Esophagus (tissue), 2 donors: ENCODE measurements around the gene ANXA3. TPM values are rescaled to one million over a fixed set of nuclear protein-coding genes. Genes with fewer than 3 reads are reported as not detected.

Experiments used
- H3K27ac ChIP-seq, 2 donors: one replicate each; pipeline ENCODE4 v1.5.1; 2013; ENCODE audit warnings: low read depth in 2 of 2, mild to moderate bottlenecking in 2 of 2, inconsistent platforms in 1 of 2, low read length in 1 of 2, moderate library complexity in 1 of 2
- H3K27me3 ChIP-seq, 2 donors: one replicate each; pipeline ENCODE4 v1.6.1; 2013; ENCODE audit warnings: low read length in 2 of 2, control low read depth in 1 of 2, mild to moderate bottlenecking in 1 of 2; ENCODE audit not compliant: insufficient read depth in 2 of 2, control insufficient read depth in 1 of 2
- H3K36me3 ChIP-seq, 2 donors: one replicate each; pipeline ENCODE4 v1.6.1; 2013; ENCODE audit warnings: low read length in 1 of 2; ENCODE audit not compliant: control insufficient read depth in 2 of 2, insufficient read depth in 2 of 2
- H3K4me1 ChIP-seq, 2 donors: one replicate each; pipeline ENCODE4 v1.6.1; 2013; ENCODE audit warnings: low read length in 1 of 2; ENCODE audit not compliant: control insufficient read depth in 2 of 2, insufficient read depth in 2 of 2
- H3K4me3 ChIP-seq, 2 donors: one replicate each; pipeline ENCODE4 v1.5.1; 2013; ENCODE audit warnings: low read length in 2 of 2, mild to moderate bottlenecking in 2 of 2, low read depth in 1 of 2, moderate library complexity in 1 of 2
- H3K9me3 ChIP-seq, 2 donors: one replicate each; pipeline ENCODE4 v1.6.1; 2013; ENCODE audit warnings: mild to moderate bottlenecking in 2 of 2, low read depth in 1 of 2, low read length in 1 of 2, moderate library complexity in 1 of 2; ENCODE audit not compliant: control insufficient read depth in 2 of 2, insufficient read depth in 1 of 2
- WGBS, 2 donors: extraction: QIAGEN DNeasy Blood & Tissue Kit; methylation state at CpG; one replicate each; pipeline ENCODE4 v1.1.7; 2013; 5-methylcytosine and 5-hydroxymethylcytosine counted together
- polyA plus RNA-seq, 2 donors: library from polyadenylated mRNA; stranded (reverse); fragments of 200-250 nt; gene quantifications; one replicate each; pipeline ENCODE4 v1.2.3, GENCODE V29; 2013
- donor health status: healthy with polysubstance abuse.
- donor health status: Bipolar disorder and iron deficiency.

The ANXA3 gene
- polyA plus RNA-seq, 2 donors: 80.6 to 140 TPM

GRCh38 chr4:78553529-78554060 is 2.0 kb downstream of the ANXA3 start:
- H3K4me3 ChIP-seq: no peak overlapping the region
- peaks cover 0 to 5% of the 10 kb centered on the region in 2 donors for H3K4me1 ChIP-seq
- no peaks in the 10 kb centered on the region for H3K27me3 ChIP-seq
- no peak overlapping the region for H3K27ac ChIP-seq
- no peaks in the 10 kb centered on the region for H3K36me3 ChIP-seq
- no peaks in the 10 kb centered on the region for H3K9me3 ChIP-seq

- Histone ChIP-seq H3K4me1 (peaks cover 0 to 7% of the 10 kb centered on the region in 2 donors), H3K4me3 (no peak overlapping the region), H3K27ac (no peak overlapping the region), H3K9me3 (no peaks in the 10 kb centered on the region), H3K36me3 (peaks cover 0 to 2% of the 10 kb centered on the region in 2 donors), H3K27me3 (no peaks in the 10 kb centered on the region)
- 68 to 74% methylated on average over 4 of the region's 4 CpGs for WGBS, 2 donors
Observed at GRCh38 chr4:78556665-78557064, 5.1 kb downstream of the ANXA3 start.

GRCh38 chr4:78557841-78558240 is 6.3 kb downstream of the ANXA3 start:
- H3K27me3 ChIP-seq: no peaks in the 10 kb centered on the region
- H3K4me3 ChIP-seq: no peak overlapping the region
- 73 to 75% methylated on average over 2 of the region's 2 CpGs for WGBS, 2 donors
- H3K9me3 ChIP-seq: no peaks in the 10 kb centered on the region
- peaks cover 0 to 2% of the 10 kb centered on the region in 2 donors for H3K4me1 ChIP-seq
- peaks cover 0 to 2% of the 10 kb centered on the region in 2 donors for H3K36me3 ChIP-seq
- H3K27ac ChIP-seq: peak overlapping the region in 1 of 2 donors; percentile 52

- Histone ChIP-seq H3K4me1 (peaks cover 0 to 2% of the 10 kb centered on the region in 2 donors), H3K27ac (no peak overlapping the region), H3K27me3 (no peaks in the 10 kb centered on the region), H3K9me3 (no peaks in the 10 kb centered on the region), H3K36me3 (peaks cover 0 to 2% of the 10 kb centered on the region in 2 donors), H3K4me3 (no peak overlapping the region)
- WGBS, 2 donors: 35 to 50% methylated on average over 1 of the region's 1 CpG
Observed at GRCh38 chr4:78558410-78558809, 6.8 kb downstream of the ANXA3 start.

GRCh38 chr4:78560296-78560963 is 8.9 kb downstream of the ANXA3 start:
- Histone ChIP-seq H3K27ac (no peak overlapping the region), H3K36me3 (peaks cover 0 to 2% of the 10 kb centered on the region in 2 donors)
- 84 to 85% methylated on average over 2 of the region's 2 CpGs for WGBS, 2 donors

GRCh38 chr4:78561677-78562076 is 10.1 kb downstream of the ANXA3 start:
- Histone ChIP-seq H3K36me3 (peaks cover 0 to 2% of the 10 kb centered on the region in 2 donors), H3K27ac (no peak overlapping the region), H3K9me3 (no peaks in the 10 kb centered on the region), H3K27me3 (no peaks in the 10 kb centered on the region), H3K4me1 (peaks cover 0 to 5% of the 10 kb centered on the region in 2 donors), H3K4me3 (no peak overlapping the region)

More at GRCh38 chr4:78560296-78560963, 8.9 kb downstream of the ANXA3 start:
- H3K4me3 ChIP-seq: no peak overlapping the region
- H3K4me1 ChIP-seq: peaks cover 0 to 4% of the 10 kb centered on the region in 2 donors
- H3K27me3 ChIP-seq: no peaks in the 10 kb centered on the region
- H3K9me3 ChIP-seq: no peaks in the 10 kb centered on the region

- 61 to 62% methylated on average over 4 of the region's 4 CpGs for WGBS, 2 donors
- Histone ChIP-seq H3K4me3 (no peak overlapping the region), H3K27me3 (no peaks in the 10 kb centered on the region), H3K36me3 (peaks cover 0 to 2% of the 10 kb centered on the region in 2 donors), H3K4me1 (peaks cover 0 to 5% of the 10 kb centered on the region in 2 donors), H3K27ac (no peak overlapping the region), H3K9me3 (no peaks in the 10 kb centered on the region)
Observed at GRCh38 chr4:78562687-78563086, 11.1 kb downstream of the ANXA3 start.

GRCh38 chr4:78565971-78566372 is 14.4 kb downstream of the ANXA3 start:
- peaks cover 0 to 9% of the 10 kb centered on the region in 2 donors for H3K4me1 ChIP-seq
- no peaks in the 10 kb centered on the region for H3K27me3 ChIP-seq
- no peaks in the 10 kb centered on the region for H3K9me3 ChIP-seq
- no peak overlapping the region for H3K4me3 ChIP-seq
- H3K36me3 ChIP-seq: peaks cover 0 to 2% of the 10 kb centered on the region in 2 donors
- peak overlapping the region in 1 of 2 donors; percentile 50 for H3K27ac ChIP-seq
- WGBS, 2 donors: 73 to 86% methylated on average over 2 of the region's 2 CpGs

- no peak overlapping the region for H3K4me3 ChIP-seq
- no peaks in the 10 kb centered on the region for H3K27me3 ChIP-seq
- peaks cover 0 to 7% of the 10 kb centered on the region in 2 donors for H3K4me1 ChIP-seq
- H3K27ac ChIP-seq: peak overlapping the region; percentile 24 to 48
- WGBS, 2 donors: 81 to 83% methylated on average over 8 of the region's 8 CpGs
- H3K9me3 ChIP-seq: no peaks in the 10 kb centered on the region
- no peaks in the 10 kb centered on the region for H3K36me3 ChIP-seq
Observed at GRCh38 chr4:78566834-78567499, 15.4 kb downstream of the ANXA3 start.
